HepG2 (cell line): Measurements from ENCODE around the gene EVA1A. TPM values are rescaled to one million over a fixed set of nuclear protein-coding genes. Genes with fewer than 3 reads are reported as not detected.

Experiments used
- AHR ChIP-seq: IDR thresholded peaks from 2 replicates; pipeline ENCODE4 v1.6.1; 2018; ENCODE audit warnings: missing genetic modification reagents, missing compliant biosample characterization
- CBX5 ChIP-seq: sonication (generic); formaldehyde crosslinking; IDR thresholded peaks from 2 replicates; pipeline ENCODE4 v1.4.0; 2020; ENCODE audit warnings: missing genetic modification reagents, borderline replicate concordance
- DMAP1 ChIP-seq: IDR thresholded peaks from 2 replicates; pipeline ENCODE4 v1.6.1; 2016
- HOXD1 ChIP-seq: sonication (generic); formaldehyde crosslinking; IDR thresholded peaks from 2 replicates; pipeline ENCODE4 v1.5.0; 2020; ENCODE audit warnings: missing genetic modification reagents
- ISX ChIP-seq: sonication (generic); formaldehyde crosslinking; conservative IDR thresholded peaks from 2 replicates; pipeline ENCODE4 v1.5.0; 2020; ENCODE audit warnings: missing genetic modification reagents
- MXD4 ChIP-seq: IDR thresholded peaks from 2 replicates; pipeline ENCODE4 v1.6.1; 2016; ENCODE audit warnings: mild to moderate bottlenecking, missing biosample characterization, missing genetic modification reagents
- NFYB ChIP-seq: sonication (generic); formaldehyde crosslinking; IDR thresholded peaks from 2 replicates; pipeline ENCODE4 v1.4.0; 2020; ENCODE audit warnings: missing genetic modification reagents
- NR2F2 ChIP-seq: IDR thresholded peaks from 2 replicates; pipeline ENCODE4 v1.6.1; 2012; ENCODE audit warnings: low read depth, inconsistent platforms, borderline replicate concordance
- POLR2G ChIP-seq: fragments of 200-400 bp; formaldehyde crosslinking; IDR thresholded peaks from 2 replicates; pipeline ENCODE4 v1.6.1; 2018; ENCODE audit warnings: mild to moderate bottlenecking, low read depth, low read length, moderate library complexity
- REPIN1 ChIP-seq: sonication (generic); formaldehyde crosslinking; IDR thresholded peaks from 2 replicates; pipeline ENCODE4 v1.8.0; 2022; ENCODE audit warnings: missing genetic modification reagents, low read depth, mild to moderate bottlenecking, borderline replicate concordance
- SATB2 ChIP-seq: sonication (generic); formaldehyde crosslinking; IDR thresholded peaks from 2 replicates; pipeline ENCODE4 v1.5.0; 2020; ENCODE audit warnings: missing genetic modification reagents
- SMYD3 ChIP-seq: sonication (generic); formaldehyde crosslinking; IDR thresholded peaks from 2 replicates; pipeline ENCODE4 v1.8.1; 2023; ENCODE audit warnings: mild to moderate bottlenecking, missing genetic modification reagents
- TMF1 ChIP-seq: sonication (generic); formaldehyde crosslinking; IDR thresholded peaks from 2 replicates; pipeline ENCODE4 v1.8.1; 2022; ENCODE audit warnings: low read depth, missing genetic modification reagents
- YEATS2 ChIP-seq: sonication (generic); formaldehyde crosslinking; IDR thresholded peaks from 2 replicates; pipeline ENCODE4 v1.4.0; 2020; ENCODE audit warnings: missing genetic modification reagents, borderline replicate concordance
- ZBTB20 ChIP-seq: sonication (generic); formaldehyde crosslinking; IDR thresholded peaks from 2 replicates; pipeline ENCODE4 v1.8.1; 2023; ENCODE audit warnings: missing genetic modification reagents, low read depth, mild to moderate bottlenecking, borderline replicate concordance
- ZFP90 ChIP-seq: sonication (generic); formaldehyde crosslinking; IDR thresholded peaks from 2 replicates; pipeline ENCODE4 v1.8.0; 2022; ENCODE audit warnings: missing genetic modification reagents, mild to moderate bottlenecking, inconsistent platforms, borderline replicate concordance
- ZNF678 ChIP-seq: sonication (generic); formaldehyde crosslinking; IDR thresholded peaks from 2 replicates; pipeline ENCODE4 v1.4.0; 2020; ENCODE audit warnings: mild to moderate bottlenecking, missing genetic modification reagents
- polyA plus RNA-seq, 8 experiments: library from polyadenylated mRNA; depleted of rRNA in 3 of 8; stranded (reverse) in 7 of 8; unstranded in 1 of 8; fragments of >200 nt; fragmentation: Illumina TruSeq in 4 of 8; extraction: Trizol in 4 of 8; gene quantifications; 2 replicates each; pipeline versions ENCODE4 v1.2.1 to v1.2.3, GENCODE V29; 2011 to 2016; ENCODE audit warnings: low read depth in 4 of 8, missing spikeins in 1 of 8, mixed read lengths in 1 of 8; ENCODE audit not compliant: insufficient read depth in 1 of 8
- total RNA-seq, 5 experiments: library from RNA; depleted of rRNA; stranded (reverse); fragments of >200 nt; fragmentation: Illumina TruSeq; extraction: Trizol; gene quantifications; 2 replicates each; pipeline ENCODE4 v1.2.3, GENCODE V29; 2016; ENCODE audit warnings: low read depth in 1 of 5
- TF ChIP-seq, protein P1 (sequence below), 2 experiments: IDR thresholded peaks; 2 replicates each; pipeline ENCODE4 v1.6.1; 2011 to 2012; ENCODE audit warnings: low read length in 2 of 2, borderline replicate concordance in 1 of 2, low read depth in 1 of 2, mild to moderate bottlenecking in 1 of 2, moderate library complexity in 1 of 2
- TF ChIP-seq, protein P2 (sequence below): sonication (generic); formaldehyde crosslinking; IDR thresholded peaks from 2 replicates; pipeline ENCODE4 v1.4.0; 2020; ENCODE audit warnings: missing genetic modification reagents, borderline replicate concordance
- TF ChIP-seq, protein P3 (sequence below): sonication (generic); formaldehyde crosslinking; IDR thresholded peaks from 2 replicates; pipeline ENCODE4 v1.5.1; 2020; ENCODE audit warnings: missing genetic modification reagents, mild to moderate bottlenecking, borderline replicate concordance

Gene EVA1A
- total and polyA plus RNA-seq, 2 of the 13 experiments (the other 11 are each of a cell fraction or from before 2014, with no cell fraction given) = 57.5 to 57.8 TPM

DNA sequence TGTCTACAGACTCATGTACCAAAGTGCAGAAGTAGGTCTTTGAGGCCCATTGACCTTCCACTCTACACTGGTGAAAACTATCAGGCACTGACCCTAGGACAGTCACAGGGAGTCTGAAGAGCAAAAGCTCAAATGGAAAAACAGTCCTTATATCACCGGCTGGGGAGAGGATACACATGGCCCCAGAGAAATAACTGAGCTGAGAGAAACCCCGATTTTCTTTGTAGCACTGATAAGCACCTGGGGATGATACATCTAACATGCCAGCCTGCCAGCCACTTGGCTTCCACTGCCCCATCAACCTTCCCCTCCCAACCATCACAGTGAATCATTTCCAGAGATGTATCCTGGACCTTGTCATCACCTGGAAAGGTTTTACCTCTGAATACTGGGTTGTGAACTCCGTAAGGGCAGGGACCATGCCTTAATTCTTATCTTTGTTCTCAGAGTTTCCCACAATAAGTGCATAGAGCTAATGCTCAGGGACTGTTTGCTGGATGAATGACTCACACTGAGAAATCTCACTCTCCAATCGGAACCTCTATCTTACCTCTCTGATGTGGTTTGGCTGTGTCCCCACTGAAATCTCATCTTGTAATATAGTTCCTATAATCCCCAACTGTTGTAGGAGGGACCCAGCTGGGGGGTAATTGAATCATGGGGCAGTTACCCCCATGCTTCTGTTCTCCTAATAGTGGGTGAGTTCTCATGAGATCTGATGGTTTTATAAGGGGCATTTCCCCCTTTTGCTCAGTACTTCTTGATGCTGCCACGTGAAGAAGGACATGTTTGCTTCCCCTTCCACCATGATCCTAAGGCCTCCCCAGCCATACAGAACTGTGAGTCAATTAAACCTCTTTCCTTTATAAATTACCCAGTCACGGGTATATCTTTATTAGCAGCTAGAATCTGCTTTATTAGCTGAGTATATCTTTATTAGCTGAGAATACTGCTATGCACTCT lies 37.1 kb downstream of the EVA1A start (continued):
- TF ChIP-seq, protein P1, sequence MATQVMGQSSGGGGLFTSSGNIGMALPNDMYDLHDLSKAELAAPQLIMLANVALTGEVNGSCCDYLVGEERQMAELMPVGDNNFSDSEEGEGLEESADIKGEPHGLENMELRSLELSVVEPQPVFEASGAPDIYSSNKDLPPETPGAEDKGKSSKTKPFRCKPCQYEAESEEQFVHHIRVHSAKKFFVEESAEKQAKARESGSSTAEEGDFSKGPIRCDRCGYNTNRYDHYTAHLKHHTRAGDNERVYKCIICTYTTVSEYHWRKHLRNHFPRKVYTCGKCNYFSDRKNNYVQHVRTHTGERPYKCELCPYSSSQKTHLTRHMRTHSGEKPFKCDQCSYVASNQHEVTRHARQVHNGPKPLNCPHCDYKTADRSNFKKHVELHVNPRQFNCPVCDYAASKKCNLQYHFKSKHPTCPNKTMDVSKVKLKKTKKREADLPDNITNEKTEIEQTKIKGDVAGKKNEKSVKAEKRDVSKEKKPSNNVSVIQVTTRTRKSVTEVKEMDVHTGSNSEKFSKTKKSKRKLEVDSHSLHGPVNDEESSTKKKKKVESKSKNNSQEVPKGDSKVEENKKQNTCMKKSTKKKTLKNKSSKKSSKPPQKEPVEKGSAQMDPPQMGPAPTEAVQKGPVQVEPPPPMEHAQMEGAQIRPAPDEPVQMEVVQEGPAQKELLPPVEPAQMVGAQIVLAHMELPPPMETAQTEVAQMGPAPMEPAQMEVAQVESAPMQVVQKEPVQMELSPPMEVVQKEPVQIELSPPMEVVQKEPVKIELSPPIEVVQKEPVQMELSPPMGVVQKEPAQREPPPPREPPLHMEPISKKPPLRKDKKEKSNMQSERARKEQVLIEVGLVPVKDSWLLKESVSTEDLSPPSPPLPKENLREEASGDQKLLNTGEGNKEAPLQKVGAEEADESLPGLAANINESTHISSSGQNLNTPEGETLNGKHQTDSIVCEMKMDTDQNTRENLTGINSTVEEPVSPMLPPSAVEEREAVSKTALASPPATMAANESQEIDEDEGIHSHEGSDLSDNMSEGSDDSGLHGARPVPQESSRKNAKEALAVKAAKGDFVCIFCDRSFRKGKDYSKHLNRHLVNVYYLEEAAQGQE (IDR thresholded peaks at IDR 0.05; ENCODE audit: borderline replicate concordance in 1 of 2, low read depth in 1 of 2, low read length in 2 of 2) = peak in 1 of 2 experiments; percentile 44; a peak in 1 of 4 replicates
- TF ChIP-seq POLR2G = peak; percentile 58
- no peak; the same call in 1 of the 2 replicates for TF ChIP-seq AHR (CRISPR knock-in tag)
- TF ChIP-seq HOXD1 (CRISPR knock-in tag) = no peak; the same call in 1 of the 2 replicates
- 0 out of 2 replicates have a peak, but pooled peaks have one; percentile 23 for TF ChIP-seq ZFP90 (CRISPR knock-in tag)
- no peak for TF ChIP-seq ISX
- no peak for TF ChIP-seq TMF1 (CRISPR knock-in tag)
- TF ChIP-seq, protein P2, sequence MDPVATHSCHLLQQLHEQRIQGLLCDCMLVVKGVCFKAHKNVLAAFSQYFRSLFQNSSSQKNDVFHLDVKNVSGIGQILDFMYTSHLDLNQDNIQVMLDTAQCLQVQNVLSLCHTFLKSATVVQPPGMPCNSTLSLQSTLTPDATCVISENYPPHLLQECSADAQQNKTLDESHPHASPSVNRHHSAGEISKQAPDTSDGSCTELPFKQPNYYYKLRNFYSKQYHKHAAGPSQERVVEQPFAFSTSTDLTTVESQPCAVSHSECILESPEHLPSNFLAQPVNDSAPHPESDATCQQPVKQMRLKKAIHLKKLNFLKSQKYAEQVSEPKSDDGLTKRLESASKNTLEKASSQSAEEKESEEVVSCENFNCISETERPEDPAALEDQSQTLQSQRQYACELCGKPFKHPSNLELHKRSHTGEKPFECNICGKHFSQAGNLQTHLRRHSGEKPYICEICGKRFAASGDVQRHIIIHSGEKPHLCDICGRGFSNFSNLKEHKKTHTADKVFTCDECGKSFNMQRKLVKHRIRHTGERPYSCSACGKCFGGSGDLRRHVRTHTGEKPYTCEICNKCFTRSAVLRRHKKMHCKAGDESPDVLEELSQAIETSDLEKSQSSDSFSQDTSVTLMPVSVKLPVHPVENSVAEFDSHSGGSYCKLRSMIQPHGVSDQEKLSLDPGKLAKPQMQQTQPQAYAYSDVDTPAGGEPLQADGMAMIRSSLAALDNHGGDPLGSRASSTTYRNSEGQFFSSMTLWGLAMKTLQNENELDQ (CRISPR knock-in tag) = no peak; the same call in 1 of the 2 replicates
- peak; percentile 72; the same call in 1 of the 2 replicates for TF ChIP-seq CBX5 (CRISPR knock-in tag)
- peak; percentile 94 for TF ChIP-seq ZBTB20 (CRISPR knock-in tag)
- TF ChIP-seq YEATS2 (CRISPR knock-in tag) = no peak; the same call in 1 of the 2 replicates
- no peak for TF ChIP-seq ZNF678 (CRISPR knock-in tag)
- TF ChIP-seq NFYB (CRISPR knock-in tag) = peak; percentile 31; the same call in 1 of the 2 replicates
- TF ChIP-seq DMAP1 = peak; percentile 58; the same call in 1 of the 2 replicates
- peak; percentile 28; the same call in 1 of the 2 replicates for TF ChIP-seq NR2F2
- TF ChIP-seq, protein P3, sequence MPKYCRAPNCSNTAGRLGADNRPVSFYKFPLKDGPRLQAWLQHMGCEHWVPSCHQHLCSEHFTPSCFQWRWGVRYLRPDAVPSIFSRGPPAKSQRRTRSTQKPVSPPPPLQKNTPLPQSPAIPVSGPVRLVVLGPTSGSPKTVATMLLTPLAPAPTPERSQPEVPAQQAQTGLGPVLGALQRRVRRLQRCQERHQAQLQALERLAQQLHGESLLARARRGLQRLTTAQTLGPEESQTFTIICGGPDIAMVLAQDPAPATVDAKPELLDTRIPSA (CRISPR knock-in tag) = no peak
- TF ChIP-seq MXD4 (CRISPR knock-in tag) = 0 out of 2 replicates have a peak, but pooled peaks have one; percentile 1
- TF ChIP-seq SMYD3 = no peak
- TF ChIP-seq SATB2 (CRISPR knock-in tag) = no peak
- TF ChIP-seq REPIN1 (CRISPR knock-in tag) = no peak
